Fibroblast of villous mesenchyme (primary cell): ENCODE data around the gene DISP2. TPM values are rescaled to one million over a fixed set of nuclear protein-coding genes. Genes with fewer than 3 reads are reported as not detected.

Experiments
- DNase-seq: peaks from one replicate; pipeline ENCODE4 v3.0.0-alpha.2; 2010; ENCODE audit warnings: low read depth
- H3K4me3 ChIP-seq: 2 replicates; pipeline ENCODE4 v1.5.1; 2011; ENCODE audit warnings: low read depth, mild to moderate bottlenecking, low read length
- CTCF ChIP-seq: IDR thresholded peaks from 2 replicates; pipeline ENCODE4 v1.5.1; 2012; ENCODE audit warnings: low read depth, mild to moderate bottlenecking, low read length; ENCODE audit not compliant: insufficient read depth
- total RNA-seq: library from RNA; depleted of rRNA; stranded (reverse); fragments of >200 nt; gene quantifications from 2 replicates; pipeline ENCODE4 v1.2.3, GENCODE V29; 2012

Gene DISP2
- total RNA-seq, 1 donor: under 0.01 TPM

- DNase-seq: no peak
- no peak for TF ChIP-seq CTCF
- no peak overlapping the region for H3K4me3 ChIP-seq
These were observed 43.2 kb upstream of the DISP2 start for GRCh38 chr15:40314723-40315276.

- no peak for TF ChIP-seq CTCF
- DNase-seq: no peak
- H3K4me3 ChIP-seq: no peak overlapping the region
These were observed 41.1 kb upstream of the DISP2 start for GRCh38 chr15:40316931-40317330.

GRCh38 chr15:40317580-40317979 is 40.4 kb upstream of the DISP2 start:
- no peak for TF ChIP-seq CTCF
- DNase-seq: no peak
- no peak overlapping the region for H3K4me3 ChIP-seq

GRCh38 chr15:40320409-40320808 is 37.6 kb upstream of the DISP2 start:
- no peak for DNase-seq
- H3K4me3 ChIP-seq: no peak overlapping the region
- TF ChIP-seq CTCF: no peak

GRCh38 chr15:40320931-40321371 is 37.1 kb upstream of the DISP2 start:
- TF ChIP-seq CTCF: peak; percentile 89
- H3K4me3 ChIP-seq: no peak overlapping the region
- peak; percentile 74 for DNase-seq

GRCh38 chr15:40322531-40323238 is 35.3 kb upstream of the DISP2 start:
- TF ChIP-seq CTCF: no peak
- no peak for DNase-seq
- H3K4me3 ChIP-seq: peak overlapping the region; percentile 38
